ENCODE measurements around the gene OTUD5. TPM values are rescaled to one million over a fixed set of nuclear protein-coding genes. Genes with fewer than 3 reads are reported as not detected.

OTUD5 gene
- total and polyA plus RNA-seq, 11 donors, result 17.2 to 32.7 (median 24.6) TPM

DNA sequence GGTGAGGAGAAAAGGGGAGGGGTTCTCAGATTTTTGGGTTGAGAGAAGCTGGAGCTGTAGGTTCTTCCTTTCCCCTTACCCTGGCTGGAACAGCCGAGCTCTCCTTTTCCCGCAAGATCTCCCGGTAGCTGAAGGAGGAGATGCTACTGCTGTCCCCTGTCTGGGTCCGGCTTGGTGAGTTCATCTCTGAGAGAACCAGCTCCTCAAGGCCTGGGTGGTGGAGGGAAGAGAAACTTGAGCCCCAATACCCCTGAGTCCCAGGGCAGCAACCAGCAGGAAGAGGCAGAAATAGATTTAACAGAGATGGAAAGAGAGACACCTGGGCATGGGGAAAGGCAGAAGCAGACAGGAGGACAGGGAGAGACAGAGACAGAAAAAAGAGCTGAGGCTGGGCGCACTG, 20.8 kb upstream of the OTUD5 start:
- Histone ChIP-seq H3K27me3 (no peaks in the 10 kb centered on the region), H3K36me3 (peaks cover 0 to 78% (median 45%) of the 10 kb centered on the region in 9 donors), H3K9me3 (no peaks in the 10 kb centered on the region), H3K4me3 (no peak overlapping the region), H3K27ac (no peak overlapping the region), H3K4me1 (no peaks in the 10 kb centered on the region)
- DNase-seq (no peak), ATAC-seq (no peak)
- TF ChIP-seq, protein P1, sequence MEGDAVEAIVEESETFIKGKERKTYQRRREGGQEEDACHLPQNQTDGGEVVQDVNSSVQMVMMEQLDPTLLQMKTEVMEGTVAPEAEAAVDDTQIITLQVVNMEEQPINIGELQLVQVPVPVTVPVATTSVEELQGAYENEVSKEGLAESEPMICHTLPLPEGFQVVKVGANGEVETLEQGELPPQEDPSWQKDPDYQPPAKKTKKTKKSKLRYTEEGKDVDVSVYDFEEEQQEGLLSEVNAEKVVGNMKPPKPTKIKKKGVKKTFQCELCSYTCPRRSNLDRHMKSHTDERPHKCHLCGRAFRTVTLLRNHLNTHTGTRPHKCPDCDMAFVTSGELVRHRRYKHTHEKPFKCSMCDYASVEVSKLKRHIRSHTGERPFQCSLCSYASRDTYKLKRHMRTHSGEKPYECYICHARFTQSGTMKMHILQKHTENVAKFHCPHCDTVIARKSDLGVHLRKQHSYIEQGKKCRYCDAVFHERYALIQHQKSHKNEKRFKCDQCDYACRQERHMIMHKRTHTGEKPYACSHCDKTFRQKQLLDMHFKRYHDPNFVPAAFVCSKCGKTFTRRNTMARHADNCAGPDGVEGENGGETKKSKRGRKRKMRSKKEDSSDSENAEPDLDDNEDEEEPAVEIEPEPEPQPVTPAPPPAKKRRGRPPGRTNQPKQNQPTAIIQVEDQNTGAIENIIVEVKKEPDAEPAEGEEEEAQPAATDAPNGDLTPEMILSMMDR (IDR thresholded peaks at IDR 0.05), result no peak
- TF ChIP-seq POLR2A (IDR thresholded peaks at IDR 0.05), result no peak
- intact Hi-C loops (cut with DNase I), result loop anchor here in 1 of 10 donors (10.0 kb wide), 1 partner anchor 57 kb away; no protein-coding TSS in a partner anchor
- WGBS, 4 donors, result 85 to 95% (median 92%) methylated on average over 5 of the region's 5 CpGs

DNA sequence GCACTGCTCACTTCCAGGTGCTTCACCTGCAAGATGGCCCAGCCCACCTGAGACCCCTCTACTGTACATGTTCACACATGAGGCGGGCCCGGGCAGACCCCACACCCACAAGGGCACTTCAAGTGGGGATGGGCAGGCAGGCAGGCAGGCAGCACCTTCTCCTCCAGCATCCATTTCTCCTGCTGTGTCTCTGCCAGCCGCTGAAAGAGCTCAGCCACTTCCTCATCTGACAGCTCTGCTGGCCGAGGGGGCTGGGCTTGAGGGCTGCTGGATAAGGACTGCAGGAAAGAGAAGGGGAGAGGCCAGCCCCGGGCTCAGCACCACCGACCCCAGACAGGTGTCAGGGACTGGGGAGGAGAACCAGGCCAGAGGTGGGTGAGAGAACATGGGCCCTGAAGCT, 18.7 kb upstream of the OTUD5 start:
- H3K36me3 ChIP-seq, result peaks cover 0 to 56% (median 27%) of the 10 kb centered on the region in 9 donors

DNA sequence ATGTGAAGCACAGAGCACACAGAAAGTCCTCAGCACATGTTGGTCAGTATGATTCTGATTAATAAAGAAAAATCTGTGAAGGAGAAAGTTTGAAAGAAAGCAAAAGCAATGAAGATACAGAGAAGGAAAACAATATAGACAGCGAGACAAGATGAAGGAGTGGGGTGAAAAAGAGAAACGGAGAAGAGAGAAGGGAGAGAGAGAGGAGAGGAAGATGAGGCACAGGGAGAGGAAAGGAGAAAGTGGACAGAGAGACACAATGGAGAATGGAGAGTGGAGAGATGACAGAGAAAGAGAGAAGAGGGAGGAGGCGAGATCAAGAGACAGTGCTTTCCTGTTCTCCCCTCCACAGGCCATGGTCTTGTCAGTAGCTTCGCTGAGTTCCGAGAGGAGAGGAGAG, 18.1 kb upstream of the OTUD5 start:
- intact Hi-C loops (cut with DNase I), result loop anchor here in 1 of 10 donors (10.0 kb wide), 1 partner anchor 59 kb away; no protein-coding TSS in a partner anchor
- 78 to 97% (median 89%) methylated on average over 4 to 5 of the region's 5 CpGs for WGBS, 4 donors
- H3K36me3 ChIP-seq, result peaks cover 0 to 52% (median 23%) of the 10 kb centered on the region in 9 donors

More for the DNA sequence above, 18.7 kb upstream of the OTUD5 start:
- no peak overlapping the region for H3K4me3 ChIP-seq
- no peak overlapping the region for H3K27ac ChIP-seq
- ATAC-seq, result peak in 1 of 4 donors; percentile 8
- WGBS, 4 donors, result 60 to 68% (median 65%) methylated on average over 4 to 6 of the region's 6 CpGs
- peaks cover 0 to 7% (median 0%) of the 10 kb centered on the region in 9 donors for H3K27me3 ChIP-seq
- TF ChIP-seq, protein P1 (IDR thresholded peaks at IDR 0.05), result no peak
- TF ChIP-seq POLR2A (IDR thresholded peaks at IDR 0.05), result no peak
- H3K9me3 ChIP-seq, result no peaks in the 10 kb centered on the region
- intact Hi-C loops (cut with DNase I), result loop anchor here in 1 of 10 donors (10.0 kb wide), 1 partner anchor 59 kb away; no protein-coding TSS in a partner anchor
- H3K4me1 ChIP-seq, result peaks cover 0 to 9% (median 0%) of the 10 kb centered on the region in 12 donors
- no peak for DNase-seq

DNA sequence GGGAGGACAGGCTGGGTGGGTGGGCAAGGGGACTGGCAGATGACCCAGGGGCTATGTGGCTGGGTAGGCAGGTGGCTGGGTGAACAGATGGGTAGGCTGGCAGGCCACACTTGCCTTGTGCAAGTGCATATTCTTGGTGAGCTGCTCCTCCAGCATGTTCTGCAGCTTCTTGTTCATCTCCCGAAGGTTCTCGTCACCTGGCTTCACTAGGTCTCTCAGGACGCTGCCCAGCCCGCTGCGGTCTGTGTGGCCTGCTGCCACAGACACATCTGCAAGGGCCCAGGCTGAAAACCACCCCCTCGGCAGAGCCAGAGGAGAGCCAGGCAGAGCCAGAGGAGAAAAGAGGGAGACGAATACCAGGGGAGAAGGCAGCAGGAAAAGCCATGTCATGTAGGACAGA, 17.6 kb upstream of the OTUD5 start:
- DNase-seq (no peak), ATAC-seq (no peak)
- no peak overlapping the region for H3K4me3 ChIP-seq
- peaks cover 0 to 49% (median 23%) of the 10 kb centered on the region in 9 donors for H3K36me3 ChIP-seq
- intact Hi-C loops (cut with DNase I), result loop anchor here in 1 of 10 donors (10.0 kb wide), 1 partner anchor 60 kb away; no protein-coding TSS in a partner anchor
- peaks cover 0 to 7% (median 0%) of the 10 kb centered on the region in 9 donors for H3K27me3 ChIP-seq
- 86 to 93% (median 89%) methylated on average over 7 of the region's 7 CpGs for WGBS, 4 donors
- no peaks in the 10 kb centered on the region for H3K9me3 ChIP-seq
- TF ChIP-seq, protein P1 (IDR thresholded peaks at IDR 0.05), result no peak
- TF ChIP-seq POLR2A (IDR thresholded peaks at IDR 0.05), result no peak
- no peak overlapping the region for H3K27ac ChIP-seq
- peaks cover 0 to 9% (median 0%) of the 10 kb centered on the region in 12 donors for H3K4me1 ChIP-seq

More for the DNA sequence above, 18.1 kb upstream of the OTUD5 start:
- Histone ChIP-seq H3K27me3 (peaks cover 0 to 7% (median 0%) of the 10 kb centered on the region in 9 donors), H3K4me1 (peaks cover 0 to 9% (median 0%) of the 10 kb centered on the region in 12 donors), H3K4me3 (no peak overlapping the region), H3K9me3 (no peaks in the 10 kb centered on the region), H3K27ac (no peak overlapping the region)
- ATAC-seq (no peak), DNase-seq (no peak)
- no peak for TF ChIP-seq POLR2A (IDR thresholded peaks at IDR 0.05)
- TF ChIP-seq, protein P1 (IDR thresholded peaks at IDR 0.05), result no peak

Data from heart left ventricle (tissue), 16 donors.